Measurements from ENCODE around the gene PAPPA.

The PAPPA gene

GRCh38 chr9:116320290-116320689 is 166.7 kb downstream of the PAPPA start:
- no peak for DNase-seq

DNA sequence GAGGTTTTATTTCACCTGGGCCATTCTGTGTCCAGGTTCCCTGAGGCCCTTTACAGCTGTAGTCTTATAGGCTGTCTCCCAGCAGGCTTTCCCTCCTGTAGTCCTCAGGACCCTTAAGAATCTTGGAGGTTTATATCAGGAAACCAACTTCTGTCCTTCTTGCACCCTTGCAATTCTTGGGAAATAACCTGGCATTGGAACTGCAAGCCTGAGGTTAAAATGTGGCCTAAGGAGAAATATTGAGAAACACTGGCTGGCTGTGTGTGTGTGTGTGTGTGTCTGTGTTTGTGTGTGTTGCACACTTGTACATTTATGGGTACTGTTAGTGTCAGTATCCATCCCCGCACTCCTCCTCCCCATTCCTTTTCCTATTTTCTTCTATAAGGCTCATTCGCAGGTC is 168.9 kb downstream of the PAPPA start:
- no peak for DNase-seq

DNA sequence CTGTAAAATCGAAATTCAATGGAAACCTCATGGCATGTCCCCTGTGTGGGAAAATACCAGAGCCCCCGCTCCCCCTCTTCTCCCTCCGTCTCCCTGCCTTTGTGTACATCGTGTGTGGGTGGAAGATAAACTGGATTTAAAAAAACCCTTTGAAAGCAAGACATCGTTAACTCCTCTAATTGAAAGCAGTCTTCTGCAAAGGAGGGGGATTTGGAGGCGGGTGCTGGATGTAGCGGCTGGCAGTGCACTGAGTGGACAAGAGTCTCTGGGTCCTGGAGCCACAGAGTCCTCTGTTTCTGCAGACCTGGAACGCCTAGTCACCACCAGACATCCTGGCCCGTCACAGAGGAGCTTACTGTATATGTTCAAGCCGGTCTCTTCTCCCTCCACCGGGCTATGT is 169.4 kb downstream of the PAPPA start:
- peak; percentile 22 for DNase-seq

GRCh38 chr9:116323571-116323970 is 170.0 kb downstream of the PAPPA start:
- DNase-seq, result no peak

- no peak for DNase-seq
Observed at GRCh38 chr9:116325924-116326323, 172.3 kb downstream of the PAPPA start.

DNA sequence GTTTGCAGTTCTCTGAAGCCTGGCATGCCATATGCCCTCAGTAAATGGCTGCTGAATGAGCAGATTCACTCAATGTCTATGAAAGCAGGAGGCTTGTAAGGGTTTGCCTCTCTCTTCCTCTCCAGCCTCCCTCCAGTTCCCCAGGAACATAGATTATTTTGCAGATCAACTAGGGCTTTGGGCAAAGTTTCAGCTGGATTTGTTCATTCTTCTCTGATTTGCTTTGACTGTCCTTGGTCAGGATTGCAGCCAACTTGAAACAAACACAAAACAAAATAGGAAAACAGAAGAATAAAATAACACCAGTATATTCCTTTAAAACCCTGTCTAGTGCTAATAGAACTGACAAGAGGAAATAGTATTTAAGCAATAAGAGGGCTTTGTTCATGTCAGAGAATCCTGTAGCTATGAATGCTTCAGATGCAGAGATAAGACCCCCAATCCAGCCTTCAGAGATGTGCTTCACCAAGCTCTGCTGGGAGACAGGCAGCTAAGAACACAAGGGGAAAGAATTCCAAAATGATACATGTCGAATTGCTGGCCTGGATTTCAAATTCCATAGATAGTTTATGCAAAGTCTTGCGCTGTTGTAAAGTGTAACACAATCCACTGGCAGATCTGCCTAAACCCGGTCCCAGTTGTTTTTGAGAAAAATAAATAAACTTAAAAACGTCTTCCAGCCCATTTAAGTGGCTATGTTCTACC is 174.3 kb downstream of the PAPPA start:
- peak; percentile 78 for DNase-seq

- DNase-seq, result no peak
Observed at GRCh38 chr9:116329470-116329869, 175.9 kb downstream of the PAPPA start.

DNA sequence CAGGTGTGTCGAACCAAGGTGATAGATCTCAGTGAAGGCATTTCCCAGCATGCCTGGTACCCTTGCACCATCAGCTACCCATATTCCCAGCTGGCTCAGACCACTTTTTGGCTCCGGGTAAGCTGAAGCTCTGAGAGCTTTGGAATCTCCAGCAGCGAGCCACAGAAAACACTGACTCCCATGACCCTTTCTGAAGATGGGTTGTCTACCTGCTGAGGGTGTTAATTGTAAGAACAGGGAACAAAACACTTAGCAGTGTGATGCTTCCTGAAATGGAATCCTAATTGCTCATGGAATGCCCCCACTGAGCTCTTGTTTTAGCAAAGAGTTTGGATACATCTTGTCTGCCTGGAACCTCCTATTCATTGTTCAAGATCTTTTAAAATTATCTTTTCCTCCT is 177.7 kb downstream of the PAPPA start:
- no peak for DNase-seq

DNA sequence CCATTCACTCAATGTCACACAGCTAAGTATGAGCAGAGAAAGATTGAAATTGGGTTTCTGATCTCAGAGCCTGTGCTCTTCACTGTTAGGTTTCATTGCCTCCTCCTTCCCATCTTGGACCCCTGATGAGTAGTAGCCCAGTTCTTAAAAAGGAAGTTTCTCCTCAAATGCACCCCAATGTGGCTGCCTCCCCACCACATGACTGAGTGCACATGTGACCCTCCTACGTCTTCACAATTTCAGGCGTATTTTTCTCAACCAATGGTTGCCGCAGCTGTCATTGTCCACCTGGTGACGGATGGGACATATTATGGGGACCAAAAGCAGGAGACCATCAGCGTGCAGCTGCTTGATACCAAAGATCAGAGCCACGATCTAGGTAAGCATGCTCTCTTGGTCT is 178.5 kb downstream of the PAPPA start:
- no peak for DNase-seq

GRCh38 chr9:116333254-116333653 is 179.7 kb downstream of the PAPPA start:
- no peak for DNase-seq

- DNase-seq, result no peak
Observed at GRCh38 chr9:116334546-116335150, 181.1 kb downstream of the PAPPA start.

DNA sequence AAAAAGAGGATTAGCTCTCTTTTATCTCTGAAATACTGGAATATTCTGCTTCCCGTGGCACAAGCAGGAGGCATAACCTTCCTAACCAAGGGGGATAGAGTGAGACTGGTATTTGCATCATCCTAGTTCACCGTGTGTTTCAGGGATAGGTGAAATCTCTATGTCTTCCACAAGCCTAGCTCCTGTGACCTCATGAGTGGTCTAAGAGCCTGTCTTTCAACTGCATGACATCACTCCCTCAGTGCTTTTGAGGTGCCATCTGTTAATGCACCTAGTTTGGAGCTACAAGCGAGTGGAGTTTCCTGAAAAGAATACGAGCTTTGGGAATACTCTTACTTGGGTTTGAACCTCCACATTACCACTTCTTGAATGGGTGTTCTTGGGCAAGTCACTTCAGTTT is 181.8 kb downstream of the PAPPA start:
- DNase-seq, result no peak

DNA sequence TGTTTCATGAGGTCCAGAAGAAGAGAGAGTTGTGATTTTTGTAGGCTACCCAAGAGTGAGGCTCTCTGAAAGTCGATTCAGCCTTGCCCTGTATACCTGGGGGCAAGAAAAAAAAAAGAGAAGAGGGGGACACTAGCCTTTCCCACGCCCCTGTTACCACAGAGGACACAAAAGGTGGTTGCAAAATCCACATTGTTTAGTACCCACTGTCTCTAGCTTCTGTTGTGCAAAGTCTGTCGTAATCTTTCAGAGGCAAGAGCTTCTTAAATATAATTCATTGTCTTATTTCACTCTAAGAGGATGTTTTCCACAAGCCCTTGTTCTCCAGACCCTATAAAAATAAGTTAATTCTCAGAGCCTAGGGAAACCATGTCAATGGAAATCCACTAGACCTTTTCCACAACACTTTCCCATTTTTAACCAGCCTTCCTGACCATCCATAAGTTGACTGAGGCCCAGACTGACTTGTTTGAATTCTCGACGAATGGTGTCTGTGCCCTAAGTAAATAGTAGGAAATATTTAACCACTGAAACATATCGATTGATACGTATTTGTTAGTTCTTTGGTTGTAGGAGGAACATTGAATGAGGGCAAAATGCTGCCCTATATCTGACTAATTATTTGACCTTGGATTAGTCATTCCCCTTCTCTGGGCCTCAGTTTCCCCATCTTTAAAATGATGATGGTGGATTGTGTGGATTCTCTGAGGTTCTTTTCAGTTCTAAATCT is 182.7 kb downstream of the PAPPA start:
- DNase-seq, result no peak

- peak; percentile 85 for DNase-seq
Observed at GRCh38 chr9:116337015-116337414, 183.4 kb downstream of the PAPPA start.

DNA sequence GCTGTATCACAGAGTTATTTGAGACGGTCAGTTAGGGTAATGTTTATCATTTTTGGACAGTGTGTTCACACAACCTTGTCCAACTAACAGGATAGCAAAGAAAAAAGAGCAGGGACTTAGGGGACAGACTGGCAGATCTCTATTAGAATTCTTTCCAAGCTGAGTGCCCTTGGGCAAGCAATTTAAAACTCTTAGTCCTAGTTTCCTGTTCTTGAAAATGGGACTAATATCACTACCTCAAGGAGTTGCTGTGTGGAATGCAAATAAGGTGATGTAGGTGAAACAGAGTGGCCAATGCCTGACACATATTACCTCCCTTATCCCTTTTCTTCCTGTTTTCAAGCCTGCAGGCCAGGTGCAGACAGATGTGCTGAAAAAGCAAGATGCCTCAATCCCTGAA is 186.7 kb downstream of the PAPPA start:
- DNase-seq, result no peak

DNA sequence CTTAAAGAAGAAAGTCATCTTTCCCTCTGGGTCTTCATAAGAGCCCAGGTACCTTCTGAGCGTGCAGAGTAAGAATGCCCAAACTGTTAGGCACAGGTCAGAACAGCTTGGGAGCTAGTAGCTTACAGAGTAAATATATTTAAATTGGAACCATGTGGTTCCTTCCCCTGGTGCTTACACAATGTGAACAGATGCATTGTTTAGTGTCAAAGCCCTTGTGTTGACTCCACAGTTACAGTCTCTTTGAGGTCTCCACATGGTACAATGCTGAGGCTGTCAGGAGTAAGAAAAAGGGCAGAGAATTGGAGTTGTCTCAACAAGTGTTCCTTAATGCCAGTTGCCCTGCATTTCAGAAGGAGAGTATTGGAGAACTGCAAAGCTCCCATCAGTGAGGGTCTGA is 188.5 kb downstream of the PAPPA start:
- DNase-seq, result no peak

DNA sequence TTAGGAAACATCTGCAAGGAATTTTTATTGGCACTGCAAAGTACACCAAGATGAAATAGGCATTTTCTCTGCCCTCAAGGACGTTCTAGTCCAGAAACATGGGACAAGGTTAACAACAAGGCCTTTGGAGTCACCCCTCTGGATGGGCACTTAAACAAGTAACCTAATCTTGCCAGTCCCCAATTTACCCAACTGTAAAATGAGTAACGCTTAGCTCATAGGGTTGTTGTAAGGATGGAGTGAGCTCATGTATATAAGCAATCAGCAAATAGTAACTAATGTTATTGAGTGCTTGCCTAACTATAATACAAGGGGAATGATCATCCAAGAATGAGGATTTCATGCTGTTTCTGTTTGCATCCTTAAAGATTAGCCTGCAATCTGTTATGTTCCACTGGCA is 189.3 kb downstream of the PAPPA start:
- DNase-seq, result no peak

DNA sequence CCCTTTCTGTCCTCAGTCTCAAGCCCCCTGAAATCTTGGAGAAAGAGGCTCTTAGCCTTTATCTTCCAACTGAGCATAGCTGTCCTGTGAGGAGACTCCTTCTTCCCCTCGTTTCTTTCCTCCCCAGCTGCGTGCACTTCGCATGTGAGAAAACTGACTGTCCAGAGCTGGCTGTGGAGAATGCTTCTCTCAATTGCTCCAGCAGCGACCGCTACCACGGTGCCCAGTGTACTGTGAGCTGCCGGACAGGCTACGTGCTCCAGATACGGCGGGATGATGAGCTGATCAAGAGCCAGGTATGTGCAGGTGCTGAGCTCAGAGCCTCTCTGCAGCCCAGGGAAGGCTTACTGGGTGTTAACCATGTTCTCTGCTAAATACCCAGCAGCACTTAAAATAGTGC is 190.8 kb downstream of the PAPPA start:
- DNase-seq, result no peak

GRCh38 chr9:116345393-116345792 is 191.8 kb downstream of the PAPPA start:
- no peak for DNase-seq

- no peak for DNase-seq
Observed at GRCh38 chr9:116345817-116346216, 192.2 kb downstream of the PAPPA start.

GRCh38 chr9:116349684-116350083 is 196.1 kb downstream of the PAPPA start:
- no peak for DNase-seq

DNA sequence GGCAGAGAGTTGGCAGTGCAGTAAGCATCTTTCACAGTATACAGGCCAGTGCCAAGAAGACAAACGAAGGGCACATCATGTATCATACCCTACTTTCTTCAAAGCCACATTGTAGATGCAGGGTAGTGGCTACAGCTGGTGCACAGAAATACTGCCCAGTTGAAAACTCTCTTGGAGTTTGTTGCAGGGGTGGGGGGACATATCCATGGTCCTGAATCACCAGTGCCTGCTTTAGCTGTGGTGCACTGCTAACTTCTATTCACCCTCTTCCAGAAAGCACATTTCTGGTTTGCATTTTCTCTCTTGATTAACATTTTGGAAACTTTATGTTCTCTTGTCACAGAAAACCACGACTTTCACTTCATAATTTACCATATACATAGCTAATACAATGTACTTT is 196.6 kb downstream of the PAPPA start:
- DNase-seq, result no peak

- DNase-seq, result no peak
Observed at GRCh38 chr9:116352958-116353357, 199.4 kb downstream of the PAPPA start.

DNA sequence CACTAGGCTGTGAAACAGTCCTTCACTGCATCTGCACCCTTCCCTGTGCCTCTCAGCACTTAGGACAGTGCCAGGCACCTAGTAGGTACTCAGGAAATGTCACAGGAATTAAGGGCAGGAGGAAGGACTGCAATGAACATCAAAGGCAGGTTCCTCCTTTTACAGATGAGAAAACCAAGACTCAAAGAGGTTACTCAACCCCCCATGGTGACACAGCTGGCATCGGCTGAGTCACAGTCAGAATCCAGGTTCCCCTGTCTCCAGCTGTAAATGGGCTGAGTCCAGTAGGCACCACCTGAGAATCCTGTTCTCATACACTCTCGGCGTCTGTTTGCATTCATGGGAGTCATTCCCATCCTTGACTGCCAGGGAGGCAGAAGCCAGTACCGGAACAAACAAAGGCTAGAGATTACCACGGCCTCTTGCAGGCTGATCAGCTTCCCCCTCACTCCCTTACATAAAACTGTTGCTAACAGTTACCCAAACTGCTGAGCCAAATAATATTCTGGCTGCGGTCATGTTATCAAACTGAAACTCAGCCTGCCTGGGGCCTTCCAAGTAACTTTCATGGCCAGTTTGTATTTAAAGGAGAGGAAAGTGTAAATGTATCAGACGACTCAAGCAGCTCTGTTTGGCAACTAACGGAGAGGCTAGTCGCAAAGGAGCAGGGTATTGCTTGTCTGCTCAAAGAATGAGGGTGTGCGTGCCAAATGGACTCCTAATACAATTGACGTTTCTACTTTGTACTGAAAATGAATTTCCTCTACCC is 201.7 kb downstream of the PAPPA start:
- no peak for DNase-seq

Data from fibroblast of skin of right biceps (primary cell).